VCaP (cell line): ENCODE data around the gene RGMB.

Source experiments
- H3K27ac ChIP-seq: fragments of 450-650 bp; 2 replicates; pipeline ENCODE4 v1.5.1; 2017
- CTCF ChIP-seq: fragments of 450-650 bp; conservative IDR thresholded peaks from 2 replicates; pipeline ENCODE4 v1.5.1; 2017; ENCODE audit warnings: mild to moderate bottlenecking, moderate library complexity

RGMB gene

DNA sequence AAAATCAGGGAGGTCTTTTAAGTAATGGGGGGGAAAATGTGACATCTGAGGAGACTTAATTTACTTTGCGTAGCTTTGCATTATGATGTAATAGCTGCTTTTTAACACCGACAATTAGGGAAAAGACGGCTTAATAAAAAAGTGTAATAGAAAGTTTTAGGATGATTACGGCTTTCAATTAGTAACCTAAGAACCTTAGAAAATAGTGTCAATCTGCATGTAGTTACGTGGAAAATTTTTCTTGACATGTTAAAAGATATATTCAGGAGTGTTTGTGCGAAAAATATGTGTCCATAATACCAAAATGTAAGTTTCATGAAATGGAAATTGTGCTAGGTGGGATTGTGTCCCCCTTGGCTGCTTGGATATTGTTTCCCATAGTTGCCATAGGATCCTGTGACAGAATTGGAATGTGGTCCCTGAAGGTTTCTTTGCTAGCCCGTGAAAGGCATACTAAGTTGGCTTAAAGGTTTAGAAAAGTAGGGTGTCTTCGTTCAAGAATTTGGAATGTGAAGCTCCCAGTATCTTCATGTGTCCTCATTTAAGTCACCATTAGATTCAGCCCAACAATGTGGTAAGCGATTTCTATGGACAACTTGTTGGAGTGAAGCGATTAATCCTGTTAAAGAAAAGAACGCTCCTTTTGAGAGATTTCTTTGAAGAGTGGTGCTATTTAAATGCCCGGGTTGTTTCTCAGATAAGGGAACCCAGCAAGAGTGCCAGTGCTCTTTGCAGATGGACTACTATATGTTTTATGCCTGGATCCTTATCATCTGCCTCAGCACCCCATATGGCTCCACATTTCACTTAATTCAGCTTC is 2.0 kb downstream of the RGMB start:
- peak overlapping the region; percentile 98 for H3K27ac ChIP-seq
- no peak for TF ChIP-seq CTCF

GRCh38 chr5:98776066-98776705 is 2.7 kb downstream of the RGMB start:
- TF ChIP-seq CTCF: no peak
- H3K27ac ChIP-seq: peak overlapping the region; percentile 98

- peak overlapping the region; percentile 98 for H3K27ac ChIP-seq
- no peak for TF ChIP-seq CTCF
These were observed 3.8 kb downstream of the RGMB start for GRCh38 chr5:98777295-98777694.

GRCh38 chr5:98779264-98779877 is 5.9 kb downstream of the RGMB start:
- no peak for TF ChIP-seq CTCF

DNA sequence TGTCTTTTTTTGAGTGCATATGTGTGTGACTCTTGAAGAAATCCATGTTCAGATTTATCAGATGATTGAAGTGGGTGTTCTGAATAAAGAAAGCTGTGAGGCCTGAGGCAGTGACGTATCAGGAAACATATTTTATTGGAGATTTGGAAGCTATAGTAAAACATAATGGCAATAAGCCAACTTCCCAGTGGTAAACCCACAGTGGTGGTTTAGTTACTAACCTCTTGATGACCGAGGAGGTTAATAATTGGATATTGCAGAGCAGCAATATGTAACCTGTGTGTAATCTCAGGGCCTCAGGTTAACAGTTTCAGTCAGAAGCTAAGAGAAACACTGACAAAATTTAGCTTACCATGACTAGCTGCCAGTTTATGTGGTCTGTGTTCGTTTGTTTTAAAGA is 6.9 kb downstream of the RGMB start:
- TF ChIP-seq CTCF: no peak
- H3K27ac ChIP-seq: peak overlapping the region; percentile 98

More at GRCh38 chr5:98779264-98779877, 5.9 kb downstream of the RGMB start:
- peak overlapping the region; percentile 98 for H3K27ac ChIP-seq

DNA sequence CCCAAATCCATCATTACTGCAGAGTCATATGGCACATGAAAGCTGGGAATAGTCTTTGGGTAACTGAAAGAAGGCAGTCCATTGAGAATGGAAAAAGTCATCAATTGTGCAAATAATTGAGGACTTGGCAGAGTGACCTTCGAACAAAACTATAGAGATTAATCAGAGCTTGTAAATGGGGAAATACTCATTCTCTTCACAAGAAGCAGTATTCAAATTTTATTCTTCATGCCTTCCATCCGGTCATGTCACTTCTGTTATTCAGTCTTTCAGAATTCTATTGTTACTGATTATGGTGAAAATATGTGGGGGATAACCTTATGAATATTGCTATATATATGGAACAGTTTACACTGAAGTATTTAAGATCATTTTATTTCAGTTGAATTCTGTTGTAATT is 8.1 kb downstream of the RGMB start:
- no peak for TF ChIP-seq CTCF

DNA sequence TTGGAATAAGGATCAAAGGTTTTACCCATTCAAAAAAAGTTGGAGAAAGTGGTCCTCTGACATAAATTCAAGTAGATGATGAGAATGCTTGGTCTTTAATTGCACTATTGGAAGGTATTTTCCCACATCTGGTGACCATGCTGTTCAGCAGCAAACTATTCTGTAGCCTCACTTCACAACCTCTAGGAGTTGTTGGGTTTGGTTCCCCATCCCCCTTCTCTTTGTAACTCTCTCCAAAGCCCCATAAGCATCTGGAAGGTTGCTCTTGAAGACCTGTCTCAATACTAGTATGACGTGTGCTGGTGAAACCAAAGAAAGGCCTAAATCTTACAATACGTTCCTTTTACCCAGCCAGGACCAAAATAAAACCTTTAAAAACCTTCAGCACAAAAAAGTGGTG is 8.5 kb downstream of the RGMB start:
- no peak for TF ChIP-seq CTCF
- peak overlapping the region; percentile 98 for H3K27ac ChIP-seq

More for the DNA sequence above, 8.1 kb downstream of the RGMB start:
- H3K27ac ChIP-seq: peak overlapping the region; percentile 98
